ENCODE data around the gene RASAL1. TPM values are rescaled to one million over a fixed set of nuclear protein-coding genes. Genes with fewer than 3 reads are reported as not detected.
"Not testable (repeated sequence)": the region's sequence is repeated elsewhere in the genome, so short reads cannot be mapped to it uniquely, and the experiment has no call there.

RASAL1 gene
- total RNA-seq, 1 donor from 2014 or later, result 1.4 TPM

- H3K27me3 Mint-ChIP-seq (ENCODE audit: insufficient read depth, low read depth), result peaks cover 16% of the 10 kb centered on the region
These were observed 17.4 kb downstream of the RASAL1 start for GRCh38 chr12:113118142-113118541.

GRCh38 chr12:113117684-113118083, 17.9 kb downstream of the RASAL1 start:
- H3K27me3 ChIP-seq; H4K20me1 ChIP-seq (ENCODE audit: low read depth); H3K4me3 Mint-ChIP-seq; H3K4me1 ChIP-seq; H3K79me2 ChIP-seq (ENCODE audit: low read depth); H3K36me3 ChIP-seq; H3K36me3 Mint-ChIP-seq; H3F3A ChIP-seq (ENCODE audit: low read depth); H3K4me2 ChIP-seq; H3K27ac ChIP-seq; H3K9me3 Mint-ChIP-seq; H3K9me3 ChIP-seq (ENCODE audit: low read depth); H3K4me3 ChIP-seq; H3K9ac ChIP-seq; DNase-seq (ENCODE audit: low spot score); H2AFZ ChIP-seq (replicated peaks): not testable (repeated sequence)
- peaks cover 14% of the 10 kb centered on the region for H3K27me3 Mint-ChIP-seq (ENCODE audit: insufficient read depth, low read depth)
- H3K27ac Mint-ChIP-seq, result peak overlapping the region; percentile 6
- peaks cover 25% of the 10 kb centered on the region for H3K4me1 Mint-ChIP-seq

More at GRCh38 chr12:113118142-113118541, 17.4 kb downstream of the RASAL1 start:
- Histone ChIP-seq H3K4me1 (no peaks in the 10 kb centered on the region), H3K36me3 (no peaks in the 10 kb centered on the region), H3K4me3 (no peak overlapping the region), H3K79me2 (ENCODE audit: low read depth) (no peaks in the 10 kb centered on the region), H4K20me1 (ENCODE audit: low read depth) (no peaks in the 10 kb centered on the region), H3K9ac (no peak overlapping the region), H3K27ac (no peak overlapping the region), H3K9me3 (ENCODE audit: low read depth) (no peaks in the 10 kb centered on the region), H2AFZ (replicated peaks) (no peak overlapping the region), H3K4me2 (no peak overlapping the region), H3K27me3 (no peaks in the 10 kb centered on the region), H3F3A (ENCODE audit: low read depth) (no peaks in the 10 kb centered on the region)
- no peak for DNase-seq (ENCODE audit: low spot score)
- Mint-ChIP-seq H3K9me3 (peaks cover 6% of the 10 kb centered on the region), H3K4me1 (peaks cover 22% of the 10 kb centered on the region), H3K4me3 (no peak overlapping the region), H3K27ac (no peak overlapping the region), H3K36me3 (no peaks in the 10 kb centered on the region)
- TF ChIP-seq, protein P1, sequence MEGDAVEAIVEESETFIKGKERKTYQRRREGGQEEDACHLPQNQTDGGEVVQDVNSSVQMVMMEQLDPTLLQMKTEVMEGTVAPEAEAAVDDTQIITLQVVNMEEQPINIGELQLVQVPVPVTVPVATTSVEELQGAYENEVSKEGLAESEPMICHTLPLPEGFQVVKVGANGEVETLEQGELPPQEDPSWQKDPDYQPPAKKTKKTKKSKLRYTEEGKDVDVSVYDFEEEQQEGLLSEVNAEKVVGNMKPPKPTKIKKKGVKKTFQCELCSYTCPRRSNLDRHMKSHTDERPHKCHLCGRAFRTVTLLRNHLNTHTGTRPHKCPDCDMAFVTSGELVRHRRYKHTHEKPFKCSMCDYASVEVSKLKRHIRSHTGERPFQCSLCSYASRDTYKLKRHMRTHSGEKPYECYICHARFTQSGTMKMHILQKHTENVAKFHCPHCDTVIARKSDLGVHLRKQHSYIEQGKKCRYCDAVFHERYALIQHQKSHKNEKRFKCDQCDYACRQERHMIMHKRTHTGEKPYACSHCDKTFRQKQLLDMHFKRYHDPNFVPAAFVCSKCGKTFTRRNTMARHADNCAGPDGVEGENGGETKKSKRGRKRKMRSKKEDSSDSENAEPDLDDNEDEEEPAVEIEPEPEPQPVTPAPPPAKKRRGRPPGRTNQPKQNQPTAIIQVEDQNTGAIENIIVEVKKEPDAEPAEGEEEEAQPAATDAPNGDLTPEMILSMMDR (IDR thresholded peaks at IDR 0.05), result no peak
- TF ChIP-seq EZH2 (IDR thresholded peaks at IDR 0.05) (no peak), EZH2phosphoT487 (IDR thresholded peaks at IDR 0.05) (no peak)

DNA sequence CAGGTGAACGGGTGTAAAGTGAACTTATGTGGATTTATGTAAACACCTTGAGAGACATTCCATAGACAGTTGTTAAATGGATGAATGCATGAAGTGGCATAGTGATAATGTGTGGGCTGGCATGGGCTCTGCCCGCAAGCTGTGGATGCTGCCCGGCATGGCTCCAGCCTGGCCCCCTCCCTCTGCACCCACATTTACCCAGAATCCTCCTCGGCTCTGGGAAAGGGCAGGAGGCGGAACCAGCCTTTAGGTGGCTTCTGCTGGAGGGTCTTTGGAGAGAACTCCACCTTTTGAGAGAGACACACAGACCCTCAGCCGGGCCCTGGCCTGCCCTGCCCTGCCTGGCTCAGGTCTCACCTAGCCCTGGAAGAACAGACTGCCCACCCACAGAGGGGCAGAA, 18.7 kb downstream of the RASAL1 start:
- no peaks in the 10 kb centered on the region for H3K9me3 ChIP-seq (ENCODE audit: low read depth)
- H4K20me1 ChIP-seq (ENCODE audit: low read depth), result no peaks in the 10 kb centered on the region
- H3F3A ChIP-seq (ENCODE audit: low read depth), result no peaks in the 10 kb centered on the region
- H3K9ac ChIP-seq, result no peak overlapping the region
- no peaks in the 10 kb centered on the region for H3K9me3 Mint-ChIP-seq
- no peak overlapping the region for H3K4me3 Mint-ChIP-seq
- no peak for TF ChIP-seq EZH2 (IDR thresholded peaks at IDR 0.05)
- TF ChIP-seq EZH2phosphoT487 (IDR thresholded peaks at IDR 0.05), result no peak
- TF ChIP-seq, protein P1 (IDR thresholded peaks at IDR 0.05), result no peak
- H3K4me2 ChIP-seq, result no peak overlapping the region
- no peak overlapping the region for H3K4me3 ChIP-seq
- no peaks in the 10 kb centered on the region for H3K79me2 ChIP-seq (ENCODE audit: low read depth)
- no peaks in the 10 kb centered on the region for H3K27me3 ChIP-seq
- no peak overlapping the region for H3K27ac Mint-ChIP-seq
- H3K27me3 Mint-ChIP-seq (ENCODE audit: insufficient read depth, low read depth), result peaks cover 16% of the 10 kb centered on the region
- H3K27ac ChIP-seq, result no peak overlapping the region
- H3K36me3 ChIP-seq, result no peaks in the 10 kb centered on the region
- H3K4me1 ChIP-seq, result no peaks in the 10 kb centered on the region
- DNase-seq (ENCODE audit: low spot score), result no peak
- no peaks in the 10 kb centered on the region for H3K36me3 Mint-ChIP-seq
- peaks cover 29% of the 10 kb centered on the region for H3K4me1 Mint-ChIP-seq
- no peak overlapping the region for H2AFZ ChIP-seq (replicated peaks)

- Mint-ChIP-seq H3K9me3 (no peaks in the 10 kb centered on the region), H3K4me1 (peaks cover 25% of the 10 kb centered on the region), H3K4me3 (no peak overlapping the region), H3K27me3 (ENCODE audit: insufficient read depth, low read depth) (peaks cover 16% of the 10 kb centered on the region), H3K36me3 (no peaks in the 10 kb centered on the region), H3K27ac (no peak overlapping the region)
- no peaks in the 10 kb centered on the region for H3K79me2 ChIP-seq (ENCODE audit: low read depth)
- H3K4me2 ChIP-seq, result no peak overlapping the region
- TF ChIP-seq EZH2 (IDR thresholded peaks at IDR 0.05), result no peak
- no peak for TF ChIP-seq EZH2phosphoT487 (IDR thresholded peaks at IDR 0.05)
- TF ChIP-seq, protein P1 (IDR thresholded peaks at IDR 0.05), result no peak
- H3K27me3 ChIP-seq, result no peaks in the 10 kb centered on the region
- H3K9ac ChIP-seq, result no peak overlapping the region
- no peak overlapping the region for H3K4me3 ChIP-seq
- H3K9me3 ChIP-seq (ENCODE audit: low read depth), result no peaks in the 10 kb centered on the region
- no peaks in the 10 kb centered on the region for H3K4me1 ChIP-seq
- no peak overlapping the region for H2AFZ ChIP-seq (replicated peaks)
- no peaks in the 10 kb centered on the region for H4K20me1 ChIP-seq (ENCODE audit: low read depth)
- DNase-seq (ENCODE audit: low spot score), result no peak
- H3F3A ChIP-seq (ENCODE audit: low read depth), result no peaks in the 10 kb centered on the region
- no peaks in the 10 kb centered on the region for H3K36me3 ChIP-seq
- H3K27ac ChIP-seq, result no peak overlapping the region
These were observed 20.0 kb downstream of the RASAL1 start for GRCh38 chr12:113115455-113116126.
